ENCODE data around the gene PBRM1.

- TF ChIP-seq, protein P1, sequence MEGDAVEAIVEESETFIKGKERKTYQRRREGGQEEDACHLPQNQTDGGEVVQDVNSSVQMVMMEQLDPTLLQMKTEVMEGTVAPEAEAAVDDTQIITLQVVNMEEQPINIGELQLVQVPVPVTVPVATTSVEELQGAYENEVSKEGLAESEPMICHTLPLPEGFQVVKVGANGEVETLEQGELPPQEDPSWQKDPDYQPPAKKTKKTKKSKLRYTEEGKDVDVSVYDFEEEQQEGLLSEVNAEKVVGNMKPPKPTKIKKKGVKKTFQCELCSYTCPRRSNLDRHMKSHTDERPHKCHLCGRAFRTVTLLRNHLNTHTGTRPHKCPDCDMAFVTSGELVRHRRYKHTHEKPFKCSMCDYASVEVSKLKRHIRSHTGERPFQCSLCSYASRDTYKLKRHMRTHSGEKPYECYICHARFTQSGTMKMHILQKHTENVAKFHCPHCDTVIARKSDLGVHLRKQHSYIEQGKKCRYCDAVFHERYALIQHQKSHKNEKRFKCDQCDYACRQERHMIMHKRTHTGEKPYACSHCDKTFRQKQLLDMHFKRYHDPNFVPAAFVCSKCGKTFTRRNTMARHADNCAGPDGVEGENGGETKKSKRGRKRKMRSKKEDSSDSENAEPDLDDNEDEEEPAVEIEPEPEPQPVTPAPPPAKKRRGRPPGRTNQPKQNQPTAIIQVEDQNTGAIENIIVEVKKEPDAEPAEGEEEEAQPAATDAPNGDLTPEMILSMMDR (conservative IDR thresholded peaks at IDR 0.05; ENCODE audit: low read depth in 2 of 2), result no peak
- TF ChIP-seq POLR2AphosphoS5 (IDR thresholded peaks at IDR 0.05; ENCODE audit: low read depth), result no peak
- TF ChIP-seq, protein P2, sequence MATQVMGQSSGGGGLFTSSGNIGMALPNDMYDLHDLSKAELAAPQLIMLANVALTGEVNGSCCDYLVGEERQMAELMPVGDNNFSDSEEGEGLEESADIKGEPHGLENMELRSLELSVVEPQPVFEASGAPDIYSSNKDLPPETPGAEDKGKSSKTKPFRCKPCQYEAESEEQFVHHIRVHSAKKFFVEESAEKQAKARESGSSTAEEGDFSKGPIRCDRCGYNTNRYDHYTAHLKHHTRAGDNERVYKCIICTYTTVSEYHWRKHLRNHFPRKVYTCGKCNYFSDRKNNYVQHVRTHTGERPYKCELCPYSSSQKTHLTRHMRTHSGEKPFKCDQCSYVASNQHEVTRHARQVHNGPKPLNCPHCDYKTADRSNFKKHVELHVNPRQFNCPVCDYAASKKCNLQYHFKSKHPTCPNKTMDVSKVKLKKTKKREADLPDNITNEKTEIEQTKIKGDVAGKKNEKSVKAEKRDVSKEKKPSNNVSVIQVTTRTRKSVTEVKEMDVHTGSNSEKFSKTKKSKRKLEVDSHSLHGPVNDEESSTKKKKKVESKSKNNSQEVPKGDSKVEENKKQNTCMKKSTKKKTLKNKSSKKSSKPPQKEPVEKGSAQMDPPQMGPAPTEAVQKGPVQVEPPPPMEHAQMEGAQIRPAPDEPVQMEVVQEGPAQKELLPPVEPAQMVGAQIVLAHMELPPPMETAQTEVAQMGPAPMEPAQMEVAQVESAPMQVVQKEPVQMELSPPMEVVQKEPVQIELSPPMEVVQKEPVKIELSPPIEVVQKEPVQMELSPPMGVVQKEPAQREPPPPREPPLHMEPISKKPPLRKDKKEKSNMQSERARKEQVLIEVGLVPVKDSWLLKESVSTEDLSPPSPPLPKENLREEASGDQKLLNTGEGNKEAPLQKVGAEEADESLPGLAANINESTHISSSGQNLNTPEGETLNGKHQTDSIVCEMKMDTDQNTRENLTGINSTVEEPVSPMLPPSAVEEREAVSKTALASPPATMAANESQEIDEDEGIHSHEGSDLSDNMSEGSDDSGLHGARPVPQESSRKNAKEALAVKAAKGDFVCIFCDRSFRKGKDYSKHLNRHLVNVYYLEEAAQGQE (IDR thresholded peaks at IDR 0.05; ENCODE audit: unreplicated experiment), result no peak
These were observed 71.0 kb downstream of the PBRM1 start for GRCh38 chr3:52614689-52615088.

Measured in GM23338 (cell line).